ENCODE measurements around the gene CCDC187.

Gene CCDC187

DNA sequence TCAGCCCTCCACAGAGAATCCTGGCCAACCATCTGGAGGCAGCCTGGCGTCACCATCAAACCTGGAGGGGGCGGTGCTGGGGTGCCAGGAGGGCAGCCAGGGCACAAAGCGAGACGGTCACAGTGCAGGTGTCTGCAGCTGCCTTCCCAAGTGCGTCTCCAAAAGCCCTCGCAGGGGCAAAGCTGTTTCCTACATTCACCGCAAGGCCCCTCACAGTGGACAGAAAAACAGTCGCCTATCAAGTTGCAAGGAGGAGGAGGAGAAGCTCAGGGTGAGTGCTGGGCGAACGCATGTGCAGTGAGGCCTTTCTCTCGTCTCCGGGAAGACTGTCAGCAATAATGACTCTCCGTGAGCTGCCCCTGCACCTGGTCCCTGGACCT lies 81.0 kb downstream of the CCDC187 start:
- no peak for DNase-seq

DNA sequence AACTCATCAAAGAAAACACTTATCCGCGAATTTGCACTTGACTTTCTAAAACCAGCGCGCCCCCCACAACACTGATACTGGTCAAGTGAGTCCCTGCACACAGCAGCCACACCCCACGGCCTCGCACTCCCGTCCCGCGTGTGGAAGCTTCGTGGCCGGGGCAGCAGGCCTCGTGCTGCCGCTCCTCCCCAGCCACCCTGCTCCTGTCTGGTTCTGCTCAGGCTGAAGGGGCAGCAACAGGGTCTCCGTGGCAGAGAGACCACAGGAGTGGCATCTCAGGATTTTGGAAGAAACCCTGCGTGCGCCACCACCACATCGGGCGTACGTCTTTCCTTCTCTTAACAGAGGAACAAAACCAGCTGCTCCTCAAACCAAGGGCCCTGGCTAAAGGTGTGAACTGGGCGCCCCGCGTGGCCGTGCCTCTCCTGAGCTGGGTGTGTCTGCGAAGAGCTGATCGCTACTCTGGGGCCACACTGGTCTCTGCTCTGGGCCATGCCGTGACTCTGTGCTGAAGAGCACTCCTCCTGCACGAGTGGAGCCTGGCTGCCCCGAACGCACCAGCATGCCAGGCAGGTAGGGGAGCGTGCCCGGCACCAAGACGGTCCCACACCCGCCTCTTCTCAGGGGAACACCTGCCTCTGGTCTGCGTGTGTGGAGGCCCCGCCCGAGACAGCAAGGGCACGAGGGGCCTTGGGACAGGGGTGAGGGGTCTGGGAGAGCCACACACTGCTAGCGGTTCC lies 81.6 kb downstream of the CCDC187 start:
- no peak for DNase-seq

DNA sequence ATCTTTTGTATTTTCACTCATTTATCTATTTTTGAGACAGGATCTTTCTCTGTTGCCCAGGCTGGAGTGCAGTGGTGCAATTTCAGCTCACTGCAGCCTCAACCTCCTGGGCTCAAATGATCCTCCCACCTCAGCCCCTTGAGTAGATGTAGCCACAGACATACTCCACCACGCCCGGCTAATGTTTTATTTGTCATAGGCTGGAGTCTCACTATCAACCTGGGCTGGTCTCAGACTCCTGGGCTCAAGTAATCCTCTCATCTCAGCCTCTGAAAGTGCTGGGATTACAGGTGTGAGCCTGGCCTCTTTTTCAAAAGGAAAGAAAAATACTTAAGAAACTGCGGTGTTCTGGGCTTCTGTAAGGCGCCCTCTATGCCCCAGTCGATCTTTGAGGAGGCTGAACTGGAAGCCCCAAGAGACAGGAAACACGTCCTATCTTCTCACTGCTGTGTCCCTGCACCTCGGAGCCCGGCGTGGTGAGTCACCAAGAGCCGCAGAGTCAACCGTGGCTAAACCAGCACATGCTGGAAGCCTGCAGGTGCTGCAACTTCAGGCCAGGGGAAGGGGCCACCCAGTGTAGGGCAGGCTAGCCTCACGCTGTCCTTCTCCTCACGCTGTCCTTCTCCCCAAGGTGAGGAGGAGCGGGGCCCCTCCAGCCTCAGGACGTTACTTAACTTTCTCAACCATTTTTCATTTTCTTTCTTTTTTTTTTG lies 83.7 kb downstream of the CCDC187 start:
- DNase-seq, result no peak

DNA sequence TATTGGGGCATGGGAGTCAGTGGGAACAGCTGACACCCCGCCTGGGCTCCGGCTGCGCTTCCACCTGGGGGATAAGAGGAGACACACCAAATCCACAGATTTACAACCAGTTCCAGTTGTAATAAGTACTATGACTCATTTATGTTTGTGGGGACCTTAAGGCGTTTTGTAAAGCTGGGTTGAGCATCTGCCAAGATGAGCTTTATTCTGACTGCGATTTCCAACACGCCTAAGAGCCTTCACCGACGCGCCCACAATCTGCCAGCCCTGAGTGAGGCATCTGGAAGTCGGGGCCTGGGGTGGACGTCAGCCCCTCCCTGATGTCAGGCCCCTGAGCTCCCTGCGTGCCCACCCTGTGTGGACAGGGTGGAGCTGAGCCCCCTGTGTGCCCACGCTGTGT lies 84.6 kb downstream of the CCDC187 start:
- no peak for DNase-seq

DNA sequence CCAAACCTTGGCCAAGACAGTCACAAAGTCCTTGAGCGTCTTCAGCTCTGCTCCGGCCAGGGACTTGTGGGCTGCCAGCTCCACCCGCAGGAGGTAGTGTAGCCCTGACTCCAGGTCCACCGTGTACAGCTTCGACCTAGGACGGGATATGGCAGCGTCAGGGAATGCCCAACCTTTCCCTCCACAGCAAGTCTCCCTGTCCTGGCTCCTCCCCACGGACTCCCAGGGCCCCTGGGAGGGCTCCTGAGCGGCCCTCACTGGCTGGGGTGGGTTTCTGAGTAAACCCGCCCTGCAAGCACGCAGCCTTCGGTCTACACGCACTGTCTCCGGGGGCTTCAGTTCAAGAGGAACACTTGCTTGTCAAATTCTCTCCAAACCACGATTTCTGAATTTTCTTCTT lies 85.2 kb downstream of the CCDC187 start:
- DNase-seq, result no peak

DNA sequence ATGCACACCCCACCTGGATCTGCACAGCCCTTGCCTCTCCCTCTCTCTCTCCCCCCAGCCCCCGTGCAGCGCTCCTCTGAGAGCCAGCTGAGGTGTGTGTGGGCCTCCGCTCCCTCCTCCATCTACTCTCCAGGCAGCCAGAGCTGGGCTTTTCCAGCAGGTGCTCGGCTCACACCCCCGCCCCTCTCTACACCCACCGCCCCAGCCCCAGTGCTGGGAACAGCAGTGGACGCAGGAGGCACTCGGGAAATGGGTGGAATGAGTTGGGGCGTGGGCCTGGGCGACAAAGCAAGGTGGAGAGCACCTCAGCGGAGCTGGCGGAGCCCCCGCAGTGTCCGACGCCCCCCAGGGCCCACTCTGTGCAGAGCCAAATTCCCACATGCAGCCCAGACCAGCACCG lies 85.6 kb downstream of the CCDC187 start:
- DNase-seq, result no peak

DNA sequence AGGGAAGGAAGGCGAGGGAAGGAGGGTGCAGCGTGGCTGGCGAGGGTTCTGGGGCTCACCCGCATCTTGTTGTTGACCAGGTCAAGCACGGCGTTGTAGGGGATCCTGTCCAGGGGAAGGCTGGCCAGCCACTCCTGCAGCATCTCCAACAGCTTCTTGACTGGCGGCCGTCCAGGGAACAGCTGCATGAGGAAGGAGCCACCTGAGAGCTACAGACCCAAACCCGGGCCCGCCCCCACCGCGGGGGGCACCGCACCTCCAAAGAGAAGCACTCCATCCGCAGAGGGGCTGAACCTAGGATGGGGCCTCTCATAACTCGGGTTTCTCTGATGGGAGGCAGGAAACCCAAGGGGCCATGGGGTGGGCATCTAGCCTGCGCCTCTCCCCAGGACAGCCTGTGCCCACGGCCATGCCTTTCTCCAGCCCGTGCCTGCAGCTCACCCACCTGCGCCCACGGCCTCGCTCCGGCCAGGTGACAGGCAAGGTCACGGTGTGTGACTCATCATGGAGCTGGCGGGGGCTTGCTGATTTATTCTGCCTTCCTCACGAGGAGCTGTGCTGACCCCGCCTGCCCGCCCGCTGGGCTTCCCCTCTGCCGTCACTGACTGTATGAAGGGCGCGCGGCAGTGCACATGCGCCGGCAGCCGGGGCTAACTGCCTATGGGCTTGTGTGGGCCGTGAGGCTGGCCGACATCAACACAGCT lies 87.2 kb downstream of the CCDC187 start:
- no peak for DNase-seq

DNA sequence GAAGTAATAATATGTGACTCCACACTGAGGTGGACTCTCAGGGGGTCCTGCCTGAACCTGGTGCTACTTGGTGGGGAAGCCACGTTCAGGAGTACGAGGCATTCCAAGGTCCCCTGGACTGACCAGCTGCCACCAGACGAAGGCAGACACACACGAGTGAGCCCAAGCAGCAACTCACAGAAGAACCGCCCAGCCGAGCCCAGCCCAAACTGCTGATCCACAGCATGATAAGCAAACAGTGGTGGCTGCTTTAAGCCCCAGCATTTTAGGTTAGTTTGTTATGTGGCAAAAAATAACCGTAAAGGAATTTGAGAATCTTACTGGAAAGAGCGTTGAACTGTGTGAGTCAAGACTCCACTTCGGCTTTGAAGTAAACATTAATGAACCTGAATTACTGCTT lies 90.2 kb downstream of the CCDC187 start:
- no peak for DNase-seq

DNA sequence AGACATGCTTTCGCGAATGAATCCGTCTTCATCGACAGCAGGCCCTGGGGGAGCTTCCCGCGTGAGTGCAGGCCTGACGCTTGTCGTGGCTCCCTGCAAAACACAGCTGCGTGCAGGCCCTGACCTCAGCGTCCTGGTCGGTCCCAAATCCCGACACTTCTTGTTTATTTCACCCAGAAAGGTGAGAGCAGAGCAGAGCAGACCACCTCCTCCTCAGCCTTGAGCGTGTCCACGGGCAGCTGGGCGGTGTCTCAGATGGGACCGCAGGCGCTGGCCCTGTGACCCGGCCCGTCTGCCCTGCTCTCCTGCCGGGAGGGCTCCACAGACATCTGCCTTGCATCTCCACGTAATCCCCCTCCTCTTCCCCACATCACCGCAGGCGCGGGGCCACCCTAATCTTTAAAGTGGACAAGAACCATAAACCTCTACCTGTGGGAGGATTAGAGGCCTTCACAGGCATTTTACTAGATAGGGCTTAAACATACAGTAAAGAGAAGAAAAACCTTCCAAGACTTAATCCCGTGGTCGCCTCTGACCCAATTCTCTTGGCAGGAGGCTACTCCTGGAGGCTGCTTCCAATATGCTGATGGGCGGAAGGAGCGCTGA lies 91.4 kb downstream of the CCDC187 start:
- DNase-seq, result no peak

DNA sequence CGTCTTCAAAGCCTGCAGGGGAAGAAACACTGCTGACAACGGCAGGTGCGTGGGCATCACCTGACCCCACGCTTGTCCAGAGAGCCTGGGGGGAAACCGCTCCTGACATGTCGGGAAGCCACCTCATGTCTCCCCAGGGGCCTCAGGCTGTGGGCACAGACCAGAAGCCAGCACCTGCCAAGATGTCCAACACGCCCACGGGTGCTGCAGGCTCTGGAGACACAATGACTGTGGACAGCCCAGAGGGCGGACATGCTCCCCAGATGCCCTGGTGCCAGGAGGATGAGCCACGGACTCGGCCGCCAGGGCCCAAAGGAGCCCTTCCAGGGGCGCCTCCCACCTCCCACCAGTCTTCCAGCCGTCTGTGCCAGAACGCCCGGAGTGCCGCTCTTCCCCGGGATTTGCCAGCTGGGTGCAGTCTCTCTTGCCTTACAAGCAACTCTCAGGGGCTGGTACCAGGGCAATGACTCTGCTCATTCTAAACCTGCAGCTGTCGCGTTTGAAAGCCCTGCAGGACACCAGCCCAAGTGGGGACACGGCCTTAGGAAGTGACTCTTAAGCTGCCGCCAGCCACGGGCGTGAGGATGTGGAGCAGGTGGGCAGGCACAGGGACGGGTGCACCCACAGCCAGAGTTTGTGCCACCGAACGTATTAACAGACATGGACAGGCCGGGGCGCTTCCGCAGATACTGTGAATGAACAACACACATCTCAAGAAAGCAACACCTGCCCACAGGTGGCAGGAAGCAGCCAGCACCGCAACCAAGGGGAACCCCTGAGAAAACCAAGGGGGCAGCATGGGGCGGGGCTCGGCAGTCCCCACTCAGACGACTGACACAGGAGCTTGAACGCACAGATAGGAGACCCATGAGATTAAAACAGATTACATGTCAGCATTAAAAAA lies 92.2 kb downstream of the CCDC187 start:
- no peak for DNase-seq

DNA sequence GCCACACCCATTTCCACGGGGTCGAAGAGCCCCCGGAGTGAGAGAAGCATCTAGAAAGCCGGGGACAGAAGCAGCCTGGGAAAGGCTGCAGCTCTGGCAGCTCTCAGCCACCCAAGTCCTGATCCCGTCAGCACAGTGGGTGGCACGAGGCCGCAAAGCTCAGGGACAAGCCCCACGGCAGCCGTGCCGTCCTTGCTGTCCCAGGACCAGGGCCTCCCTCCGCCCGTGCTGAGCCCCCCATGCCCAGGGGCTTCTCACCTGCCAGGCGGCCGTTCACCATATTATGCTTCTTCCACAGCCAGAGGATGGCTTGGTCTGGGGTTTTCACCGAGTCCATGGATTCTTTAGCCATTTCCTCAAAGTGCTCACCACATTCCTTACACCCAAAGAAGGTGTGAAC lies 92.9 kb downstream of the CCDC187 start:
- DNase-seq, result no peak

DNA sequence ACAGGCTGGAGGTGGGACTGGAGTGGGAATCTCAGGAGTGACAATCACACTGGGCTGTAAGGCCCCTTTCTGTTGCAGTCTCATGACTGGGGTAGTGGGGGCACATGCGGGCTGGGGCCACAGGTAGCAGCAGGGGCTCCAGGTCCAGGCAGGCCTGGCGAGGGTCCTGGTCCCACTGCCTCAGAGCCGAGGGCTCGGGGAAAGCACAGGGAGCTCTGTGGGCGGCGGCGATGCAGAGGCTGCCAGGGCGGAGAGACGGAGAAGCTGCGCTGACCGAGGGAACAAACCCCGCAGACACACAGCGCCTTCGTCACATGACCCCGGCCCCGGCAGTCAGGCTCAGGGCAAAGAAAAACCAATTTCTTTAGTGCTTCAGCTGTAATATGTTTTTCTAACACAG lies 93.6 kb downstream of the CCDC187 start:
- DNase-seq, result no peak

DNA sequence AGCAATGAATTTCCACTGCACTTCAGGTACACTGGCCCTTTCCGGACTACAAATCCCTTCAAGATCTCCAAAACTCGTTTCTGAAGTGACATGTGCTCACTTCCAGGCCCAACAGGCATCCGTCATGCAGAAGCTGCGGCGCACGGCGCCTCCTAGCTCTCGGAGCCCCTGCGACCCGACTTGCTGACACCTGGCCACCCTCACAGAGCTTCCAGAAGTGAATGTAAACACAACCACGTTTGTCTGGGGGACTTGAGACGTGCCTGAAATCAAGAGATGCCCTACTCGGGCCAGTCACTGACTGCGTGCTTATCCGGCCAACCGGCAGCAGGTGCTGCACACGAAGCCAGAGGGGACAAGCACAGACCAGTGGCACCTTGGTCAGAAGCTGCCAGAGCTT lies 94.1 kb downstream of the CCDC187 start:
- DNase-seq, result no peak

DNA sequence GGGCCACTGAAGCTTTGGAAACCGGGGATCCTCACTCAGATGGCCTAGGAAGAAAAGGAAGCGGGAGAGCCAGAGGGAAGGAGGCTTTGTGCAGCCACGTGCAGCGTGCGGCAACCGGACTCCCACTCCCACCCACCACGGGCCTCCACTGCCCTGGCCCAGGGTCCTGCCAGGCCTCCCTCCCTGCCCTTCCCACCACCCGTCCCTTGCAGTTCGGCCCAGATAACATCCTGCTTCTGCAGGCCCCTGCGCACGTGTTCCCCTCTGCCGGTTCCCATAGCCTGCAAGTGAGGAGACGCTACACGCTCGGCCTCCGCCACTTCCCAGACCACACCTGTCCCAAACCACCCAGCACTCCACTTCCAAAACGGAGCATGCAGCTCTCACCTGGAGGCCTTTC lies 94.7 kb downstream of the CCDC187 start:
- no peak for DNase-seq

DNA sequence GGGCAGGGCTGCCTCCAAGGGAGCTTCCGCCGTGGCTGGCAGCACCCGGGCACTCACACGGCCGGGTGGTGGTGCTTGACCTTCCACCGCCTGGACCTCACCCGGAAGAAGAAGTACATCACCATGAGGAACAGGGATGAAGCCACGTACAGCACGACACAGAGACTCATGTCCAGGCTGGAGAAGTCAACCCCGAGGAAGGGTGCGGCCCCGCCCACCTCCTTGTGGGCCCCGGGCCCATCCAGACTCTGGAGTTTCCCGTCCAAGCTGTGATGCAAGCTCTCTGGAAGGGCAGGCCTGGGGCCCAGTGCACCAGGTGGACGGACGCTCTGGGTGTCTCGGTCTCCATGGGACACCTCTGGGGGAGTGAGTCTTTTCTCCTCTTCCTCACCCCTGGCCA lies 95.2 kb downstream of the CCDC187 start:
- DNase-seq, result no peak

DNA sequence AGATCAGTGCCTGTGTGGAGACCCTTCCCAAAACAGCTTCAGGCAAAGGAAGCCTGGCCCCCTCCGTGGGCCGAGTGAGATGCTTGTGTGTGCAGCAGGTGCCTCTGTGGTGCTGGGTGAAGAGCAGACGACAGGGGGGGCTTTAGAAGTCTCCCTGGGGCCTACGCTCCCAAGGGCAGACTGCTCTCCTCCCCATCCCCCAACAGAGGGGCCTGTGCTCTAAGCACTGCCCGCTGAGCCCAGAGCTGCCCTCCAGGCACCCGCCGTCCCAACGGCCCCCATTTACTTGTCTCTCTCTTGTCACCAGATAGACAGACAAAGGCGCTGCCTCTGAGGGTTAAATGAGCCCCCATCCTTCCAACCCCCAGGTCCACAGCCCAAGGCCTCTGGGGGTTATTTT lies 96.3 kb downstream of the CCDC187 start:
- no peak for DNase-seq

DNA sequence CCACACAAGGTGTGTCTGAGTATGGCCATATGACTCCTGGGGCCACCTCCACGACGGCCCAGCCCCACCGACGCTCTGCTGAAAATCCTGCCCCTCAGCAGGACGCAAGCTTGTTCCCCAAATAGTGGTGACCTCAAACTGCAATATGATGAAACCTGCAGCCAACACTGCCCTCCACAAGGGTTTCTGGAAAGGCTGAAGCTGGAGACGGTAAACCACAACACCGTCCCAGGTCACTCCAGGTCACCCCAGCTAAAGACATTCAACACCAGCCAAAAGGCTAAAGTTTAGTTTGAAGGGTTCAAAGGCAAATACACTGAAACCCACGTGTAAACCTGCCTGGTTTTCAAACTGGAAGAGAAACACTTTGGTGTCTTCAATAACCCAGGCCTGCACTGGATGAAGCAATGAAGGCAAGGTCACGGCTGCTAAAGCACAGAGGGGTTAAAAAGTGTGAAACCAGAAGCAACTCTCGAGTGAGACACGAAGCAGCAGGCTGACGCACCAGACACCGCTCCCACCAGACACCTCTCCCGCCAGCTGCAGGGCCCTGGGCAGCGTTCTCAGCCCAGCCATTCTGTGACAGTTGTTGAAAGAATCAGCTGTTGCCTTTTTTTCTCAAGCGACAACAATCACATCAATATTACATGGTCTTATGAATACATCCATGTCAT lies 97.2 kb downstream of the CCDC187 start:
- no peak for DNase-seq

DNA sequence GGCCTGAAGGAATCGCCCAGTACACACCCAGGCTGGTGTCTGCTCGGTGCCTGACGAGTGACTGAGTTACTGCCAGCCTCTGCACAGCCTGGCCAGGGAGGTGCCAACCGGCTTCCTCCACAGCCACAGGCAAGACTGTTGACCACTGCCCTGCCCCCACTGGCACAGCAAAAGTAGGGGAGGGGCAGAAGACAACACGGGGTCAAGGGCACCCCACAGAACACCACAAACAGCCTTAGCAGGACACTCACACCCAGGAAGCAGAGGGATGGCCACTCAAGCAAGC lies 98.2 kb downstream of the CCDC187 start:
- no peak for DNase-seq

DNA sequence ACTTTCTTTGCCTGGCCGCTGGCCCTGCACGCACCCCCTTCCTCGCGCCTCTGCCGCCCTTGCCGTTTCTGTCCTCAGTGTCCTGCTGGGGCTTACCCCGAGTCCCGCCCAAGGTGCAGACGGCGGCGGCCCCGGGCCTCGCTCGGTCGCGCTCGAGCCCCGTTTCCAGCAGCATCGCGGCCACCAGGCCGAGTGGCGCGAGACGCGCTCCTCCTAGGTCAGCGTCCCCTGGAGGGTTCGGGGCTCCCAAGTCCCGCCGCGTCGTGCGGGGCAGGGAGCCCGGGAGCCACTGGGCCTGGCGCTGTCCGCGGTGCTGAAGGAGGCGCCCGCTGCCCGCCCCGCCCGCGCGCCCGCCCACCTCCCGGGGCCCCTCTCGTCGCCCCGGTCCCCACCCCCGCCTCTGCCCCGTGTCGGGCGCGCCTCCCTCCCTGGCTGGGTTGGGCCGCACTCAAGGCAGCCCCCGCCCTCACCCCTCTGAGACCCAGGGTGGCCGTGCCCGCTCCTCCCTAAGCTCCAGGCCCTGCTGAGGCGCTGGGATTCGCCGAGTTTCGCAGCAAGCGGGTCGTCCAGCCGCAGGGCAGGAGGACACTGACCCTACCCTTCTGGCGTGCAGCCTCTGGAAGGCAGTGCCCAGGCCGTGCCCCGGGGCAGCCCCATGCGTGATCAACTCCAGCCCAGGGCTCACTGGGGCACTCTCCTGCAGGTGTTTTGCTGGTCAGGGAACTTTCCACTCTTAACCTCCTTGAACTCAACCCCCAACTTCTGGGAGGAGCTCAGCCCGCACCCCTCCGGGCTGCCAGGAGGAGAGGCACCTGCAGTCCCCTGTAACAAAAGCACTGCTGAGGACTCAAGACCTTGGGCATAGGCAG lies 98.8 kb downstream of the CCDC187 start, which contains the start of gene LHX3:
Gene LHX3 (minus strand): TSS at position 291 of the 869 bp plus-strand sequence. CDS start 116 bp downstream, at position 175.
- no peak for DNase-seq

DNA sequence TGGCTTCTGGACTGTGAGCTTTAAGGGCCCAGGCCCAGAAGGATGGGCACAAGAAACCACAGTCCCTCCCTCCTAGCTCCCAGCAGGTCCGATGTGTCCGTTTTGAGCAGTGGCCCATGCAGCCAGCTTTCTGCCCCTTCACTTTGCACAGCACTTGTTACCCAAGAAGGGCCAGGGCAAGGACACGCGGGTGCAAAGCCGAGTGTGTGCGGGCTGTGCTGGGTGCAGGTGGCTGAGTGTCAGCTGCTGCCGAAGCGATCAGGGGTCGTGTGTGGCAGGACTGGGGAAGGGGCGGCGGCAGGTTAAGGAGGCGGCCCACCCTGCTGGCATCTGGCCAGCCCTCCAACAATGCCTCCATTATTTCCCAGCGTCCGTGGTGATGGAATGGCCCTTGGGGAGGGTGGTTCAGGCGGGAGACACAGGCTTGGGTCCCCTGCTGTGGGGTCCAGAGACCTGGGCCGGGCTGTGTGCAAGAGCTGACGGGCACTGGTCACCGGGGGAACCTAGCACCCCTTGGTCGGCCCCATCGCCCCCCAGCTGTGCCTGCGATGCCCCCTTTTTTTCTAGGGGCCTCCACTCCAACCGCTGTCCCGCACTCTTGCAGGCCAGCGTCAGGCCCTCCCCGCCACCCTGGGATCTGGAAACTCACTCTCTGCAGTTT lies 99.6 kb downstream of the CCDC187 start:
- DNase-seq, result no peak

Measured in GDM1 (cell line).